ENCODE data around the gene CHERP.

Gene CHERP

GRCh38 chr19:16566702-16567101 lies 24.5 kb upstream of the CHERP start:
- no peak for DNase-seq (ENCODE audit: extremely low read depth, insufficient read length)
- peaks cover 24% of the 10 kb centered on the region for H3K36me3 ChIP-seq (ENCODE audit: control insufficient read depth, insufficient read depth, low read length)
- H3K27me3 ChIP-seq (replicated peaks; ENCODE audit: control insufficient read depth, insufficient read depth, low read length), result no peaks in the 10 kb centered on the region
- H3K4me3 ChIP-seq (replicated peaks; ENCODE audit: low read depth, low read length), result no peak overlapping the region
- no peak for TF ChIP-seq CTCF (IDR thresholded peaks at IDR 0.05; ENCODE audit: insufficient read depth, low read length, poor library complexity, severe bottlenecking)

- Histone ChIP-seq H3K27me3 (replicated peaks; ENCODE audit: control insufficient read depth, insufficient read depth, low read length) (no peaks in the 10 kb centered on the region), H3K4me3 (replicated peaks; ENCODE audit: low read depth, low read length) (no peak overlapping the region), H3K36me3 (ENCODE audit: control insufficient read depth, insufficient read depth, low read length) (peaks cover 27% of the 10 kb centered on the region)
- DNase-seq (ENCODE audit: extremely low read depth, insufficient read length), result no peak
- no peak for TF ChIP-seq CTCF (IDR thresholded peaks at IDR 0.05; ENCODE audit: insufficient read depth, low read length, poor library complexity, severe bottlenecking)
Observed at GRCh38 chr19:16566161-16566560, 23.9 kb upstream of the CHERP start.

GRCh38 chr19:16564842-16565241 lies 22.6 kb upstream of the CHERP start:
- H3K4me3 ChIP-seq (replicated peaks; ENCODE audit: low read depth, low read length), result no peak overlapping the region
- peaks cover 28% of the 10 kb centered on the region for H3K36me3 ChIP-seq (ENCODE audit: control insufficient read depth, insufficient read depth, low read length)
- no peak for DNase-seq (ENCODE audit: extremely low read depth, insufficient read length)

GRCh38 chr19:16562608-16563025 lies 20.4 kb upstream of the CHERP start:
- TF ChIP-seq CTCF (IDR thresholded peaks at IDR 0.05; ENCODE audit: insufficient read depth, low read length, poor library complexity, severe bottlenecking), result no peak
- H3K27me3 ChIP-seq (replicated peaks; ENCODE audit: control insufficient read depth, insufficient read depth, low read length), result no peaks in the 10 kb centered on the region
- H3K4me3 ChIP-seq (replicated peaks; ENCODE audit: low read depth, low read length), result no peak overlapping the region
- H3K36me3 ChIP-seq (ENCODE audit: control insufficient read depth, insufficient read depth, low read length), result peaks cover 23% of the 10 kb centered on the region
- DNase-seq (ENCODE audit: extremely low read depth, insufficient read length), result no peak

More at GRCh38 chr19:16564842-16565241, 22.6 kb upstream of the CHERP start:
- no peaks in the 10 kb centered on the region for H3K27me3 ChIP-seq (replicated peaks; ENCODE audit: control insufficient read depth, insufficient read depth, low read length)
- no peak for TF ChIP-seq CTCF (IDR thresholded peaks at IDR 0.05; ENCODE audit: insufficient read depth, low read length, poor library complexity, severe bottlenecking)

GRCh38 chr19:16561382-16561781 lies 19.1 kb upstream of the CHERP start:
- TF ChIP-seq CTCF (IDR thresholded peaks at IDR 0.05; ENCODE audit: insufficient read depth, low read length, poor library complexity, severe bottlenecking), result no peak
- H3K36me3 ChIP-seq (ENCODE audit: control insufficient read depth, insufficient read depth, low read length), result peaks cover 27% of the 10 kb centered on the region
- no peak for DNase-seq (ENCODE audit: extremely low read depth, insufficient read length)

GRCh38 chr19:16559780-16560276 lies 17.6 kb upstream of the CHERP start:
- Histone ChIP-seq H3K36me3 (ENCODE audit: control insufficient read depth, insufficient read depth, low read length) (peaks cover 31% of the 10 kb centered on the region), H3K4me3 (replicated peaks; ENCODE audit: low read depth, low read length) (no peak overlapping the region), H3K27me3 (replicated peaks; ENCODE audit: control insufficient read depth, insufficient read depth, low read length) (no peaks in the 10 kb centered on the region)
- no peak for DNase-seq (ENCODE audit: extremely low read depth, insufficient read length)
- TF ChIP-seq CTCF (IDR thresholded peaks at IDR 0.05; ENCODE audit: insufficient read depth, low read length, poor library complexity, severe bottlenecking), result no peak

More at GRCh38 chr19:16561382-16561781, 19.1 kb upstream of the CHERP start:
- Histone ChIP-seq H3K27me3 (replicated peaks; ENCODE audit: control insufficient read depth, insufficient read depth, low read length) (no peaks in the 10 kb centered on the region), H3K4me3 (replicated peaks; ENCODE audit: low read depth, low read length) (no peak overlapping the region)
